Body of pancreas (tissue), 4 donors: Measurements from ENCODE around the gene LHX5.

Experiments
- CTCF ChIP-seq, 7 experiments: fragments of 450-650 bp in 4 of 7; fragments of 200-600 bp in 3 of 7; sonication (generic) in 3 of 7; IDR thresholded peaks; one replicate each; pipeline ENCODE4 v1.5.1; 2016 to 2019; ENCODE audit warnings: antibody characterized with exemption in 7 of 7
- POLR2A ChIP-seq, 3 donors: fragments of 450-650 bp; IDR thresholded peaks; one replicate each; pipeline ENCODE4 v1.6.1; 2016; ENCODE audit warnings: antibody characterized with exemption in 3 of 3, mild to moderate bottlenecking in 2 of 3

- no peak for TF ChIP-seq POLR2A (IDR thresholded peaks at IDR 0.05)
- no peak for TF ChIP-seq CTCF (IDR thresholded peaks at IDR 0.05)
Observed at GRCh38 chr12:113449839-113450238, 21.8 kb downstream of the LHX5 start.
